CD4-positive, alpha-beta memory T cell (primary cell): ENCODE measurements around the gene FUT8. TPM values are rescaled to one million over a fixed set of nuclear protein-coding genes. Genes with fewer than 3 reads are reported as not detected.

Experiments
- CTCF ChIA-PET: fragments of 350-600 bp; sonication (Branson Sonifier 250); formaldehyde crosslinking; loops from one replicate; lab custom pipeline; 2021; ENCODE audit warnings: inconsistent platforms; ENCODE audit not compliant: partially characterized antibody; lab: Charles Lee
- POLR2A ChIA-PET: fragments of 350-600 bp; sonication (Branson Sonifier 250); formaldehyde crosslinking; loops from one replicate; lab custom pipeline; 2021; ENCODE audit not compliant: partially characterized antibody; lab: Charles Lee
- DNase-seq, 5 donors: peaks; one replicate each; pipeline versions ENCODE4 v3.0.0 to v3.0.0-alpha.2; 2020 to 2022; ENCODE audit warnings: mixed read lengths in 1 of 5
- H3K27ac ChIP-seq: one replicate; pipeline ENCODE4 v1.7.0; 2013; ENCODE audit warnings: low read depth, low read length
- H3K27me3 ChIP-seq: 2 replicates; pipeline ENCODE4 v1.7.0; 2013; ENCODE audit warnings: mild to moderate bottlenecking, low read length, moderate library complexity; ENCODE audit not compliant: insufficient read depth
- H3K36me3 ChIP-seq: 2 replicates; pipeline ENCODE4 v1.7.0; 2013; ENCODE audit warnings: mild to moderate bottlenecking, low read length, moderate library complexity; ENCODE audit not compliant: insufficient read depth
- H3K4me1 ChIP-seq: 2 replicates; pipeline ENCODE4 v1.7.0; 2013; ENCODE audit warnings: mild to moderate bottlenecking, low read length, moderate library complexity; ENCODE audit not compliant: insufficient read depth
- H3K4me3 ChIP-seq, 2 donors: one replicate each; pipeline ENCODE4 v1.7.0; 2013; ENCODE audit warnings: low read length in 2 of 2, mild to moderate bottlenecking in 1 of 2
- H3K9me3 ChIP-seq, 2 donors: one replicate each; pipeline ENCODE4 v1.7.0; 2013; ENCODE audit warnings: low read length in 2 of 2, control low read depth in 1 of 2; ENCODE audit not compliant: control insufficient read depth in 1 of 2
- H3K27ac Mint-ChIP-seq, 7 donors: one replicate each; pipeline ENCODE4 v1.8.0; 2020 to 2021; ENCODE audit warnings: mixed read lengths in 7 of 7, mild to moderate bottlenecking in 6 of 7, inconsistent platforms in 3 of 7, moderate library complexity in 3 of 7
- H3K27me3 Mint-ChIP-seq, 2 donors: one replicate each; pipeline ENCODE4 v1.8.0; 2020 to 2021; ENCODE audit warnings: mixed read lengths in 2 of 2
- H3K36me3 Mint-ChIP-seq, 2 donors: one replicate each; pipeline ENCODE4 v1.8.0; 2020 to 2021; ENCODE audit warnings: mixed read lengths in 2 of 2, inconsistent platforms in 1 of 2, mild to moderate bottlenecking in 1 of 2
- H3K4me1 Mint-ChIP-seq, 4 donors: one replicate each; pipeline ENCODE4 v1.8.0; 2020 to 2021; ENCODE audit warnings: mixed read lengths in 4 of 4, mild to moderate bottlenecking in 1 of 4
- H3K4me3 Mint-ChIP-seq, 8 donors: one replicate each; pipeline ENCODE4 v1.8.0; 2020 to 2021; ENCODE audit warnings: mixed read lengths in 8 of 8, mild to moderate bottlenecking in 7 of 8, moderate library complexity in 6 of 8, inconsistent platforms in 3 of 8
- H3K9me3 Mint-ChIP-seq, 8 donors: one replicate each; pipeline ENCODE4 v1.8.0; 2020 to 2021; ENCODE audit warnings: mixed read lengths in 8 of 8, mild to moderate bottlenecking in 5 of 8, inconsistent platforms in 3 of 8, moderate library complexity in 1 of 8
- intact Hi-C: fragments of 100-400 bp; cut with micrococcal nuclease; formaldehyde crosslinking; loops from one replicate; pipeline ENCODE4 v1.15.1; 2023
- polyA plus RNA-seq, 2 donors: library from polyadenylated mRNA; unstranded; fragments of 300-500 nt; fragmentation: Illumina TruSeq; gene quantifications; one replicate each; pipeline ENCODE4 v1.2.3, GENCODE V29; 2021
- total RNA-seq, 2 experiments: library from RNA; stranded (reverse); gene quantifications; one replicate each; pipeline ENCODE4 v1.2.3, GENCODE V29; 2021

FUT8 gene
- total and polyA plus RNA-seq, 4 experiments from 2014 or later: 10.6 to 51.0 (median 32.2) TPM

GRCh38 chr14:65440230-65440629 is 27.7 kb downstream of the FUT8 start:
- H3K9me3 Mint-ChIP-seq: peaks cover 0 to 14% (median under 1%) of the 10 kb centered on the region in 8 donors
- no peaks in the 10 kb centered on the region for H3K27me3 Mint-ChIP-seq
- ChIA-PET CTCF (interaction anchor here (1.4 to 1.6 kb wide), 2 partner anchors 25 to 29 kb away, joined by 3 read pairs; no protein-coding TSS in a partner anchor), POLR2A (interaction anchor here (0.7 kb wide), 1 partner anchor 26 kb away, joined by 3 read pairs; no protein-coding TSS in a partner anchor)
- H3K4me1 Mint-ChIP-seq: peaks cover 19 to 46% (median 28%) of the 10 kb centered on the region in 4 donors
- H3K36me3 ChIP-seq: no peaks in the 10 kb centered on the region
- no peak for DNase-seq
- H3K9me3 ChIP-seq: no peaks in the 10 kb centered on the region
- no peak overlapping the region for H3K4me3 Mint-ChIP-seq
- H3K27ac ChIP-seq: no peak overlapping the region
- no peaks in the 10 kb centered on the region for H3K27me3 ChIP-seq
- H3K4me1 ChIP-seq: peaks cover 28% of the 10 kb centered on the region
- intact Hi-C loops: no loop called here
- H3K27ac Mint-ChIP-seq: no peak overlapping the region
- H3K4me3 ChIP-seq: no peak overlapping the region
- peaks cover 13 to 20% of the 10 kb centered on the region in 2 donors for H3K36me3 Mint-ChIP-seq

GRCh38 chr14:65444230-65444629 is 31.7 kb downstream of the FUT8 start:
- Mint-ChIP-seq H3K9me3 (peaks cover 0 to 13% (median under 1%) of the 10 kb centered on the region in 8 donors), H3K27me3 (no peaks in the 10 kb centered on the region), H3K4me3 (peak overlapping the region in 1 of 8 donors; percentile 13), H3K27ac (no peak overlapping the region), H3K4me1 (peaks cover 0 to 38% (median 22%) of the 10 kb centered on the region in 4 donors), H3K36me3 (peaks cover 16 to 33% of the 10 kb centered on the region in 2 donors)
- intact Hi-C loops: no loop called here
- H3K4me1 ChIP-seq: no peaks in the 10 kb centered on the region
- no peaks in the 10 kb centered on the region for H3K9me3 ChIP-seq
- ChIA-PET POLR2A (no interaction called here), CTCF (interaction anchor here (0.7 kb wide), 1 partner anchor 26 kb away, joined by 3 read pairs; no protein-coding TSS in a partner anchor)
- no peak overlapping the region for H3K4me3 ChIP-seq
- DNase-seq: no peak
- no peaks in the 10 kb centered on the region for H3K36me3 ChIP-seq
- no peak overlapping the region for H3K27ac ChIP-seq
- no peaks in the 10 kb centered on the region for H3K27me3 ChIP-seq

GRCh38 chr14:65446159-65446558 is 33.6 kb downstream of the FUT8 start:
- Histone ChIP-seq H3K36me3 (no peaks in the 10 kb centered on the region), H3K27me3 (no peaks in the 10 kb centered on the region), H3K4me1 (no peaks in the 10 kb centered on the region), H3K27ac (no peak overlapping the region), H3K4me3 (no peak overlapping the region), H3K9me3 (no peaks in the 10 kb centered on the region)
- no peak for DNase-seq
- H3K27ac Mint-ChIP-seq: no peak overlapping the region
- no peaks in the 10 kb centered on the region for H3K27me3 Mint-ChIP-seq
- H3K36me3 Mint-ChIP-seq: peaks cover 28 to 48% of the 10 kb centered on the region in 2 donors
- CTCF ChIA-PET: no interaction called here
- H3K4me1 Mint-ChIP-seq: peaks cover 0 to 38% (median 23%) of the 10 kb centered on the region in 4 donors
- H3K4me3 Mint-ChIP-seq: no peak overlapping the region
- POLR2A ChIA-PET: interaction anchor here (1.7 kb wide), 1 partner anchor 9 kb away, joined by 3 read pairs; no protein-coding TSS in a partner anchor
- intact Hi-C loops: no loop called here
- H3K9me3 Mint-ChIP-seq: peaks cover 0 to 13% (median under 1%) of the 10 kb centered on the region in 8 donors

- Histone ChIP-seq H3K27me3 (no peaks in the 10 kb centered on the region), H3K9me3 (no peaks in the 10 kb centered on the region), H3K36me3 (no peaks in the 10 kb centered on the region), H3K4me3 (no peak overlapping the region), H3K4me1 (no peaks in the 10 kb centered on the region), H3K27ac (no peak overlapping the region)
- Mint-ChIP-seq H3K4me1 (peaks cover 17 to 56% (median 32%) of the 10 kb centered on the region in 4 donors), H3K27ac (peak overlapping the region in 3 of 7 donors; percentile 1 to 52 (median 32)), H3K4me3 (no peak overlapping the region), H3K9me3 (peaks cover 0 to 12% (median 3%) of the 10 kb centered on the region in 8 donors), H3K27me3 (no peaks in the 10 kb centered on the region), H3K36me3 (peaks cover 45 to 61% of the 10 kb centered on the region in 2 donors)
- DNase-seq: no peak
- ChIA-PET CTCF (no interaction called here), POLR2A (interaction anchor here (0.6 kb wide), 1 partner anchor 412 kb away, joined by 3 read pairs; no protein-coding TSS in a partner anchor)
- intact Hi-C loops: no loop called here
These were observed 37.1 kb downstream of the FUT8 start for GRCh38 chr14:65449647-65450046.

- Histone ChIP-seq H3K4me1 (no peaks in the 10 kb centered on the region), H3K9me3 (no peaks in the 10 kb centered on the region), H3K36me3 (peaks cover 5% of the 10 kb centered on the region), H3K4me3 (no peak overlapping the region), H3K27ac (no peak overlapping the region), H3K27me3 (no peaks in the 10 kb centered on the region)
- POLR2A ChIA-PET: no interaction called here
- CTCF ChIA-PET: no interaction called here
- H3K27me3 Mint-ChIP-seq: no peaks in the 10 kb centered on the region
- intact Hi-C loops: no loop called here
- peak overlapping the region in 1 of 8 donors; percentile 14 for H3K4me3 Mint-ChIP-seq
- DNase-seq: no peak
- H3K9me3 Mint-ChIP-seq: peaks cover 0 to 20% (median 4%) of the 10 kb centered on the region in 8 donors
- H3K27ac Mint-ChIP-seq: peak overlapping the region in 2 of 7 donors; percentile 3 to 57
- peaks cover 17 to 48% (median 25%) of the 10 kb centered on the region in 4 donors for H3K4me1 Mint-ChIP-seq
- peaks cover 61 to 63% of the 10 kb centered on the region in 2 donors for H3K36me3 Mint-ChIP-seq
These were observed 41.4 kb downstream of the FUT8 start for GRCh38 chr14:65453807-65454480.

- CTCF ChIA-PET: no interaction called here
- DNase-seq: no peak
- intact Hi-C loops: no loop called here
- Mint-ChIP-seq H3K4me1 (peaks cover 23 to 53% (median 28%) of the 10 kb centered on the region in 4 donors), H3K9me3 (peaks cover 0 to 20% (median 4%) of the 10 kb centered on the region in 8 donors), H3K27ac (no peak overlapping the region), H3K27me3 (no peaks in the 10 kb centered on the region), H3K4me3 (no peak overlapping the region), H3K36me3 (peaks cover 60 to 63% of the 10 kb centered on the region in 2 donors)
- Histone ChIP-seq H3K27ac (no peak overlapping the region), H3K9me3 (no peaks in the 10 kb centered on the region), H3K4me1 (peaks cover 13% of the 10 kb centered on the region), H3K27me3 (no peaks in the 10 kb centered on the region), H3K4me3 (no peak overlapping the region), H3K36me3 (peaks cover 10% of the 10 kb centered on the region)
- POLR2A ChIA-PET: no interaction called here
These were observed 43.7 kb downstream of the FUT8 start for GRCh38 chr14:65456247-65456646.

GRCh38 chr14:65461730-65462129 is 49.2 kb downstream of the FUT8 start:
- Histone ChIP-seq H3K36me3 (peaks cover 5% of the 10 kb centered on the region), H3K9me3 (no peaks in the 10 kb centered on the region), H3K4me1 (peaks cover 23% of the 10 kb centered on the region), H3K4me3 (no peak overlapping the region), H3K27ac (no peak overlapping the region), H3K27me3 (no peaks in the 10 kb centered on the region)
- ChIA-PET CTCF (interaction anchor here (0.5 to 1.2 kb wide), 2 partner anchors 10 to 215 kb away, joined by 3 read pairs; no protein-coding TSS in a partner anchor), POLR2A (interaction anchor here (1.0 to 1.1 kb wide), 2 partner anchors 10 to 46 kb away, joined by 3 to 5 read pairs; no protein-coding TSS in a partner anchor)
- Mint-ChIP-seq H3K4me3 (peak overlapping the region in 3 of 8 donors; percentile 3 to 37 (median 27)), H3K4me1 (peaks cover 27 to 62% (median 44%) of the 10 kb centered on the region in 4 donors), H3K9me3 (peaks cover 0 to 7% (median 0%) of the 10 kb centered on the region in 8 donors), H3K27ac (peak overlapping the region in 6 of 7 donors; percentile 1 to 86 (median 74)), H3K36me3 (peaks cover 36 to 52% of the 10 kb centered on the region in 2 donors), H3K27me3 (no peaks in the 10 kb centered on the region)
- no peak for DNase-seq
- intact Hi-C loops: no loop called here
